Measurements from ENCODE around the gene UCKL1.

The UCKL1 gene

DNA sequence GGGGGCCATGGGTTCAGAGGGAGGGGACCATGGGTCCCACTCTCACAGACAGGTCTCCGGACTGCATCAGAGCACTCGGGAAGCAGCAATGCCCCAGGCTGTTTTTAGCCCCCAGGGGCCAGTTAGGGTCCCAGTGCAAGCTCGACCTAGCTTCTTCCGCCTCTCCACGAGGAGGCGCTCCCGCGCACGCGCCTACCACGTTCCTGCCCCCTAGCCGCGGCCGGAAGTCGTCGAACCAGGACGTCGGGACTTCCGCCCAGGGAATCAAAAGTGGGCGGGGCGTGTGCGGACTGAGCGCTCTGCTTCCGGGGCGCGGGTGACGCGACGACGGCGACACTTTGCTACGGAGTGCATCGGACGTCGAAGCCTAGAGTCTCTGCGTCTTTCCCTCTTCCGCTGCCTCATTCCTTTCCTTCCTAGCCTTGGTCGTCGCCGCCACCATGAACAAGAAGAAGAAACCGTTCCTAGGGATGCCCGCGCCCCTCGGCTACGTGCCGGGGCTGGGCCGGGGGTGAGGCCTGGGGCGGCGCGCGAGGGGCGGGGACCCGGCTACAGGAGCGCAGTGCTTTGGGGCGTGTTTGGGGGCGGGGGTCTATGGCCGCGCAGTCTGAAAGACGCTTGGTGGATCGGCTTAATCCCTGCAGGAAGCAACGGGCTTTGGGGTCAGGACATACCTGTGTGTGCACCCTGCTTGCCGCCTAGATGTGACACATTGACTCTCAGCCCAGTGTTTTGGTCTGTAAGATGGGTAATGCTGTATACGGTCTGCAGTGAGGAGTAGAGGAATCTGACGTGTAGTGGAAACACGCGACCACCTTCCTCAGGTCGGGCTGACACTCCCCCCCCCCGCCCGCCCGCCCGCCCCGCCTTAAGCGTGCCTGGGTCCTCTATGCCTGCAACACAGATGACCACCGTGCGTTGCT is 24.9 kb upstream of the UCKL1 start, which contains the start of gene PRPF6:
PRPF6 (plus strand) TSS at position 327 of the 923 bp plus-strand sequence; CDS start at position 441, 114 bp downstream.
- DNase-seq (ENCODE audit: low read depth), result peak; percentile 99
- TF ChIP-seq CTCF (IDR thresholded peaks at IDR 0.05; ENCODE audit: insufficient read depth, low read depth, low read length, missing control alignments), result peak; percentile 92
- H3K4me3 ChIP-seq (ENCODE audit: low read depth, low read length), result peak within 1 kb of the TSS; percentile 93

DNA sequence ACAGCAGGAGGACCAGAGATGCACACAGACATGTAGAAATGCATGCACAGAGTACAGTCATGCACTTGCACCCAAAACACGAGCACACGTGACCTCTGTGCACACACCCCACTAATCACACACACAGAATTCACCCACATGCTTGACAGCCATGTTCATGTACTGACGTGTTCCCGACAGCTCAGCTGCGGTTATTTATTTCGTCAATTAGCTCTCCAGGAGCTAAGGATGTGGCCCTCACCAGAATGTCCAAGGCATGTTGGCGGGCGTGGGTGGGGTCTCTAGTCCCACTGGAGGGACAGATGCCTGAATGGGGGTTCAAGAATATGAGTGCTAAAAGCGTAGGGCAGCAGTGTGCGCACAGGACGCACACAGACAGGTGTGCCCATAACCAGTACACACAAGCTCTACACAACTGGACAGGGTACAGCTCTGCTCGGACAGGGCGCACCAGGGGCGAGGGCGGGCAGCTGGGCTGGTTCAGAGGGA is 24.1 kb upstream of the UCKL1 start:
- DNase-seq (ENCODE audit: low read depth), result peak; percentile 77
- no peak for TF ChIP-seq CTCF (IDR thresholded peaks at IDR 0.05; ENCODE audit: insufficient read depth, low read depth, low read length, missing control alignments)
- H3K4me3 ChIP-seq (ENCODE audit: low read depth, low read length), result peak overlapping the region; percentile 93

GRCh38 chr20:63979557-63980316 is 23.5 kb upstream of the UCKL1 start, which contains the start of gene SAMD10:
TSS of gene SAMD10 (minus strand) at chr20:63979642. CDS start at chr20:63979467, 175 bp downstream.
- peak; percentile 89 for DNase-seq (ENCODE audit: low read depth)
- peak; percentile 22 for TF ChIP-seq CTCF (IDR thresholded peaks at IDR 0.05; ENCODE audit: insufficient read depth, low read depth, low read length, missing control alignments)
- H3K4me3 ChIP-seq (ENCODE audit: low read depth, low read length), result peak within 1 kb of the TSS; percentile 93

- no peak for DNase-seq (ENCODE audit: low read depth)
- TF ChIP-seq CTCF (IDR thresholded peaks at IDR 0.05; ENCODE audit: insufficient read depth, low read depth, low read length, missing control alignments), result no peak
- H3K4me3 ChIP-seq (ENCODE audit: low read depth, low read length), result peak overlapping the region; percentile 81
These were observed 23.0 kb upstream of the UCKL1 start for GRCh38 chr20:63979229-63979556.

GRCh38 chr20:63978319-63979228 is 22.4 kb upstream of the UCKL1 start:
- no peak for TF ChIP-seq CTCF (IDR thresholded peaks at IDR 0.05; ENCODE audit: insufficient read depth, low read depth, low read length, missing control alignments)
- peak overlapping the region; percentile 81 for H3K4me3 ChIP-seq (ENCODE audit: low read depth, low read length)
- DNase-seq (ENCODE audit: low read depth), result peak; percentile 89

GRCh38 chr20:63977739-63978276 is 21.6 kb upstream of the UCKL1 start:
- H3K4me3 ChIP-seq (ENCODE audit: low read depth, low read length), result peak overlapping the region; percentile 81
- no peak for DNase-seq (ENCODE audit: low read depth)
- no peak for TF ChIP-seq CTCF (IDR thresholded peaks at IDR 0.05; ENCODE audit: insufficient read depth, low read depth, low read length, missing control alignments)
